Epithelial cell of esophagus (primary cell): ENCODE data around the gene NFE2L1.
"Not testable (repeated sequence)": the region's sequence is repeated elsewhere in the genome, so short reads cannot be mapped to it uniquely, and the experiment has no call there.

Experiments
- DNase-seq: peaks from one replicate; pipeline ENCODE4 v3.0.0; 2010; ENCODE audit warnings: low read depth
- H3K4me3 ChIP-seq: 2 replicates; pipeline ENCODE4 v1.5.1; 2011; ENCODE audit warnings: mild to moderate bottlenecking, low read length, control low read depth
- TF ChIP-seq, protein P1 (sequence below): IDR thresholded peaks from 2 replicates; pipeline ENCODE4 v1.5.1; 2011; ENCODE audit warnings: low read depth, mild to moderate bottlenecking, low read length, control low read depth, inconsistent platforms; ENCODE audit not compliant: insufficient read depth; ENCODE audit errors: missing control alignments

NFE2L1 gene

GRCh38 chr17:48070195-48070594 lies 22.0 kb downstream of the NFE2L1 start:
- DNase-seq: no peak
- H3K4me3 ChIP-seq: no peak overlapping the region
- TF ChIP-seq, protein P1, sequence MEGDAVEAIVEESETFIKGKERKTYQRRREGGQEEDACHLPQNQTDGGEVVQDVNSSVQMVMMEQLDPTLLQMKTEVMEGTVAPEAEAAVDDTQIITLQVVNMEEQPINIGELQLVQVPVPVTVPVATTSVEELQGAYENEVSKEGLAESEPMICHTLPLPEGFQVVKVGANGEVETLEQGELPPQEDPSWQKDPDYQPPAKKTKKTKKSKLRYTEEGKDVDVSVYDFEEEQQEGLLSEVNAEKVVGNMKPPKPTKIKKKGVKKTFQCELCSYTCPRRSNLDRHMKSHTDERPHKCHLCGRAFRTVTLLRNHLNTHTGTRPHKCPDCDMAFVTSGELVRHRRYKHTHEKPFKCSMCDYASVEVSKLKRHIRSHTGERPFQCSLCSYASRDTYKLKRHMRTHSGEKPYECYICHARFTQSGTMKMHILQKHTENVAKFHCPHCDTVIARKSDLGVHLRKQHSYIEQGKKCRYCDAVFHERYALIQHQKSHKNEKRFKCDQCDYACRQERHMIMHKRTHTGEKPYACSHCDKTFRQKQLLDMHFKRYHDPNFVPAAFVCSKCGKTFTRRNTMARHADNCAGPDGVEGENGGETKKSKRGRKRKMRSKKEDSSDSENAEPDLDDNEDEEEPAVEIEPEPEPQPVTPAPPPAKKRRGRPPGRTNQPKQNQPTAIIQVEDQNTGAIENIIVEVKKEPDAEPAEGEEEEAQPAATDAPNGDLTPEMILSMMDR: no peak

DNA sequence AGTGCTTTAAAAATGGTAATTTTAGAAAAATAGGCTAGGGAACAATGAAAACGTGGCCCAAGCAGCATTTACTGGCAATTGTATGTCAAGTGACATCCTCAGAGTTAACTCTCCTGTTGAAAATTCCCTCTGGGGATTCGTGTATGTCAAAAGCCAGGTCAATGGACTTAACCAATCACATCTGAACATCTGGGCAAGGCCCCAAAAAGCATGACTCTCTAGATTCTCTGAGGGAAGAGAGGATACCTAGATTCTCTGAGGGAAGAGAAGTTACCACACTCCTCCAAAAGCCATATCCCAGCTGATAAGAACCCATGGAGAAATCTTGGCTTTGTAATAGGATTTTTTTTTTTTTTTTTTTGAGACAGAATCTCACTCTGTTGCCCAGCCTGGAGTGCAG lies 23.5 kb downstream of the NFE2L1 start:
- TF ChIP-seq, protein P1: no peak
- H3K4me3 ChIP-seq: no peak overlapping the region
- no peak for DNase-seq

- not testable (repeated sequence) for DNase-seq, H3K4me3 ChIP-seq
Observed at GRCh38 chr17:48072811-48073210, 24.7 kb downstream of the NFE2L1 start.

GRCh38 chr17:48073566-48074094 lies 25.5 kb downstream of the NFE2L1 start:
- H3K4me3 ChIP-seq, DNase-seq: not testable (repeated sequence)

DNA sequence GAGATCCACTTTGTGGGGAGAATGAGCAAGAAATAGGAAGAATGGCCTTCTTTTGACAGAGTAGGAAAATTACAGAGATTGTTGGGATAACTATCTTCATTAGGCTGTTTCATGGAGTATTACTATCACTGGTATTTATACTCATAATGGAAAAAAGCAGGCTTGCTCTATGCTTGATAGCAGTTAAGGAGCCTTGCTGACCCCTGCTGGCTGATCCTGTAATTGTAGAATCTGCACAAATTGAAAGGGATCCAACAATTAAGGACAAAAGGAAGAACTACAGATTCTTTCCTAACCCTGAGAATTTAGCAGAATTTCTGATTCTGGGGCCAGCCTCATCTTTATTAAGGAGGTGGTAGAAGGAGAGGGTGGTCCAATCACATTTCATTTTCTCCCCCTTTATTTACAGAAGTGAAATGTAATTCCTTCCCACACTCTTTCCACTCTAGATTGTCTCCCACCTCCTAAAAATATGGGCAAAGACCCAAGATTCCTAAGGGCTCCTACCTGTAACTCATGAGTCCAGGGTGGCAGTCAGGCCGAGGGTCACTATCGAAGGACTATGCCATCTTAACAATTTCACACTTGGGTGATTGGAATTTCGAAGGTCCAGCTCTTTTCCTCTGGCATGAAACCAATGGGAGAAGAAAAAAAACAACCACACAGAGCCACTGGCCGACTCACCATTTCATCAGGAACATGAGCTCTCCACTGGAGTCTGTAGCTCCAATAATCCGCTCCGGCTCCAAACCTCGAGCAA lies 26.3 kb downstream of the NFE2L1 start:
- peak; percentile 77 for DNase-seq
- TF ChIP-seq, protein P1: peak; percentile 82
- H3K4me3 ChIP-seq: no peak overlapping the region

DNA sequence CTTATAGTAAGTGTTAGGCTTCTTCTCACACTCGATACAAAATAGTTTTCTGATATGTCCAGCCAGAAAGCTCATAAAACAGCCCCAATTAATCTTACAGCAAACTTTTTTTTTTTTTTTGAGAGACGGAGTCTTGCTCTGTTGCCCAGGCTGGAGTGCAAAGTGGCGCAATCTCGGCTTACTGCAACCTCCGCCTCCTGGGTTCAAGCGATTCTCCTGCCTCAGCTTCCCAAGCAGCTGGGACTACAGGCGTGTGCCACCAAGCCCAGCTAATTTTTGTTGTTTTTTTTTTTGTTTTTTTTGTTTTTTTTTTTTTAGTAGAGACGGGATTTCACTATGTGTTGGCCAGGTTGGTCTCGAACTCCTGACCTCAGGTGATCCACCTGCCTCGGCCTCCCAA lies 29.0 kb downstream of the NFE2L1 start:
- not testable (repeated sequence) for H3K4me3 ChIP-seq, DNase-seq

GRCh38 chr17:48081858-48082257 lies 33.7 kb downstream of the NFE2L1 start:
- H3K4me3 ChIP-seq: no peak overlapping the region
- no peak for DNase-seq
- TF ChIP-seq, protein P1: no peak

GRCh38 chr17:48084932-48085331 lies 36.8 kb downstream of the NFE2L1 start:
- no peak for DNase-seq
- no peak overlapping the region for H3K4me3 ChIP-seq
- TF ChIP-seq, protein P1: no peak
